HG03469 (cell line): ENCODE measurements around the gene MIA3.

Experiments used
- ATAC-seq: cut with Tn5 transposase; IDR thresholded peaks from one replicate; pipeline ENCODE4 v1.9.1; 2021; ENCODE audit warnings: mild to moderate bottlenecking, moderate library complexity, moderate number of reproducible peaks; ENCODE audit not compliant: unreplicated experiment

The MIA3 gene

GRCh38 chr1:222617367-222617951, 438 bp upstream of the MIA3 start:
- ATAC-seq, result peak; percentile 74

GRCh38 chr1:222618880-222619596, 1.1 kb downstream of the MIA3 start:
- no peak for ATAC-seq

DNA sequence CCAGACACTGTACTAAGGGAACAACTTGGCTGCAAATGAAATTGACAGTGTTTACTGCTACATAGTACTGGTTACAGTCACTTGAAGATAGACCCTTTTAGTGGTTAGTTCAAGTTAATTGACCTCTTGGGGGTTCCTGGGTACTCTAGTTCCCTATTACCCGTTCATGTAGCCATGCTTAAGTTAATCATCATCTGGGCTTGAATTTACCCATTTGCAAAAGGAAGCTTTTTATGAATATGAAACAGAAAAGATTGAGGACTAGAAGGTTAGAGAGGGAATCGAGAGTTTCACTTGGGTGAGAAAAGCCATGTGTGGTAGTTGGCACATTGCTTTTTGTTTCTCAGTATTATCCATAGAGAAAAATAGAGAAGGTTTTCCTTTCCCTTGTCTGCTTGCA, 2.7 kb downstream of the MIA3 start:
- ATAC-seq, result peak; percentile 30

DNA sequence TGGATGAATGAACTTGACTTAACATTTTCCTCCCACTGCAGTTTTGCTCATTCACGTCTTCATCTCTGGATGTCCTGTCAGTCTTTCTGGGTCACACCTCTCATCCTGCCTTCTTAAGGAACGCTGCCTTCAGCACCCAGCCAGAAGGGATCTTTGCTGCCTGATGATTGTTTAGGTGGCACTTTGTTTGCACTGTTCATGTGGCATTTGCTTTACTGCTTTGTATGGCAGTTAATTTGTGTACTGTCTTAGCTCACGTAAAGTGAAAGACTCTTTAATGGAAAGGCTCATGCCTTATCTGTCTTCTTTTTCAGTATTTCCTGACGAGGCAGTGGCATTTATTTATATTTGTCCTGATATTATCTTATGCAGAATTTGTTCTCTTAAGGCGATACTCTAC, 4.9 kb downstream of the MIA3 start:
- no peak for ATAC-seq

GRCh38 chr1:222623458-222623857, 5.6 kb downstream of the MIA3 start:
- no peak for ATAC-seq

GRCh38 chr1:222624214-222624613, 6.3 kb downstream of the MIA3 start:
- ATAC-seq, result no peak

DNA sequence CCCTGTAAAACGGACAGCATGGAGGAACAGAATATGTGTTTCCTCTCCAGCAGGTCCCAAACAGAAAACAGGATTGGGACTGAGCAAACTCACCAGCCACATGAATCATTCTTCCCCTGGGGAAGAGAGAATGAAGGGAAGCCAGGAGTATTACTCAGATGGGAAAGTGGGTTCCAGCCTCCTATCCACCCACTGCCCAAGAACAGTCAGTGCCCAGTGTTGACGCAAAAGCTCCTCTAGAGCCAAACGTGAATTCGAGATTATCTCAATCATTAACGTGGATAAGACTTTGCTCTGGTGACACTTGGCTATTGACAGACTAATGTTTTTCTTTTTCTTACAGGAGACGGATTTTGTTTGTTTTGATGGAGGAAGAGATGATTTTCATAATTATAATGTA, 9.3 kb downstream of the MIA3 start:
- no peak for ATAC-seq

DNA sequence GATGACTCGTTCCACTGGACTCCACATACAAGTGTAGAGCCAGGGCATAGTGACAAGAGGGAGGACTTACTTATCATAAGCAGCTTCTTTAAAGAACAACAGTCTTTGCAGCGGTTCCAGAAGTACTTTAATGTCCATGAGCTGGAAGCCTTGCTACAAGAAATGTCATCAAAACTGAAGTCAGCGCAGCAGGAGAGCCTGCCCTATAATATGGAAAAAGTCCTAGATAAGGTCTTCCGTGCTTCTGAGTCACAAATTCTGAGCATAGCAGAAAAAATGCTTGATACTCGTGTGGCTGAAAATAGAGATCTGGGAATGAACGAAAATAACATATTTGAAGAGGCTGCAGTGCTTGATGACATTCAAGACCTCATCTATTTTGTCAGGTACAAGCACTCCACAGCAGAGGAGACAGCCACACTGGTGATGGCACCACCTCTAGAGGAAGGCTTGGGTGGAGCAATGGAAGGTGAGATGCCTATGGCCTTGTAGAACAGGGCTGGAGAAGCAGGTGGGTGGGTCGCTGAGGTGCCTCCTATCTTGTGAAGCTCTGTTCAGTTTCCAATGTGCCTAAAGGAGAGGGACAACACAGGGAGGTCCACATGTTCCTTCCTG, 12.1 kb downstream of the MIA3 start:
- ATAC-seq, result no peak

DNA sequence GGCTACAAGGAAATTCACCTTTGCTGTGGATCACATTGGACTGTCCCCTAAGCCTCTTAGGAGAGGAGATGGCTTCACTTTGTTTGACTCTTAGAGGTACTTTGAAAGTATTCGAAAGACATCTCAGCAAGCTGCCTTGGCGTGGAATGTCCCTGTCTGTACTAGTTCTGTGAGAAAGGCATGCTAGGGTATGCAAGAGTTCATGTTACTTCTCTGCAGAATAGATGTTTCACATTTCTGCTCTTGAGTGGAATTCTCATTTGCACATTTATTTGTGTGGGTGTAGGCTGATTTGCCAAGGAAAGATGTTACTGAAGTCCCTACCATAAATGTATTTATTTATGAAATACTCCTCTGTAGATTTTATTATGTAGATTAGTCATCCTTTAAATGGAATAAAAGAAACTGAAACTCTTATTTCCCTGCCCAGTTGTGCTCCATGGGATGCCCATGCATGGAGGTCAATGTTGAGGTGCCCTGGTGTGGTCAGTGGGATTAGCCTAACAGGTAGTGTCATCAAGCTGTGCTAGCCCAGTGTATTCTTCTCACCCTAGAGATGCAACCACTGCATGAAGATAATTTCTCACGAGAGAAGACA, 13.8 kb downstream of the MIA3 start:
- ATAC-seq, result no peak

- ATAC-seq, result no peak
Measured at GRCh38 chr1:222632749-222633148, 14.9 kb downstream of the MIA3 start.

- peak; percentile 90 for ATAC-seq
Measured at GRCh38 chr1:222634180-222635013, 16.5 kb downstream of the MIA3 start.

DNA sequence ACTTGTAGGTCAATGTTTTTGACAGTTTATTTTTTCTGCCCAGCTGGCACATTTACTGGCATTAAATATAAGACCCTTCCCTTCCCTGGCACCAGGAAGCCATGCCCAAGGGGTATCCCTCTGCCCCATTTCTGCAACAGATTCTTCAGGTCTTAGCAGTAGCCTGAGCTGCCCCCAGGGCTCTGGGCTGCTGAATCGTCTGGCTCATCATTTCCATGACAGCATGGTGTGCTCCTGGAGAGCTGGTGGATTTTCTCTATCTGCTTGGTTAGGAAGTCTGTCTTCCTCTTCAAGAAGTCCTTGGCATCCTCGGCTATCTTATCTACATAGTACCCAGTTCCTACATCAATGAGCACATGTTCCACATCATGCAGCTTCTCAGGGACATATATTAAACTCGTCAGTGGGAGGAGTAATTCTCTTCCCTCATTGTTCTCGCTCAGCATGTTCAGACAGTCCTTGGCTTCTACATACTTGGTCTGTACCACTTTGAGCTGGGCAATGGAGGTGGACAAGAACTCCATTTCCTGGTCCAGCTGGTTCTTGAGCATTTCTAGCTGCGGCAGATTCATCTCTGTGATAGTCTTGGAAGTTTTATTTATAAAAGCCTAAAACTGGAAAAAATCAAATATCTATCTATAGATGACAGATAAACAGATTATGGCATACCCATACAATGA, 23.5 kb downstream of the MIA3 start:
- no peak for ATAC-seq

- ATAC-seq, result no peak
Measured at GRCh38 chr1:222642468-222642867, 24.6 kb downstream of the MIA3 start.

DNA sequence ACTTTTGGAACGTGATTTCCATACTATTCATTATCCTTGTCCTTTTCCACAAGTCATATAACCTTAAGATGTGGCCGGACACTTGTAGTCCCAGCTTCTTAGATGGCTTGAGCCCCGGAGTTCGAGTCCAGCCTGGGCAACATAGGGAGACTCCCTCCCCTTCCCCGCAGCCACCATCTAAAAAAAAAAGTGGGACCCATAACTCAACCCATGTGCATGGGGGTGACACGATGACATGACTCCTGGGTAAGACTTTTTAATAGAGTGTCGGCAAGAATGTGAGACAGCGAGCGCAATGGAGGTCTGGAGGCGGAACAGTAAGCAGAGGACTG, 25.7 kb downstream of the MIA3 start:
- ATAC-seq, result no peak

DNA sequence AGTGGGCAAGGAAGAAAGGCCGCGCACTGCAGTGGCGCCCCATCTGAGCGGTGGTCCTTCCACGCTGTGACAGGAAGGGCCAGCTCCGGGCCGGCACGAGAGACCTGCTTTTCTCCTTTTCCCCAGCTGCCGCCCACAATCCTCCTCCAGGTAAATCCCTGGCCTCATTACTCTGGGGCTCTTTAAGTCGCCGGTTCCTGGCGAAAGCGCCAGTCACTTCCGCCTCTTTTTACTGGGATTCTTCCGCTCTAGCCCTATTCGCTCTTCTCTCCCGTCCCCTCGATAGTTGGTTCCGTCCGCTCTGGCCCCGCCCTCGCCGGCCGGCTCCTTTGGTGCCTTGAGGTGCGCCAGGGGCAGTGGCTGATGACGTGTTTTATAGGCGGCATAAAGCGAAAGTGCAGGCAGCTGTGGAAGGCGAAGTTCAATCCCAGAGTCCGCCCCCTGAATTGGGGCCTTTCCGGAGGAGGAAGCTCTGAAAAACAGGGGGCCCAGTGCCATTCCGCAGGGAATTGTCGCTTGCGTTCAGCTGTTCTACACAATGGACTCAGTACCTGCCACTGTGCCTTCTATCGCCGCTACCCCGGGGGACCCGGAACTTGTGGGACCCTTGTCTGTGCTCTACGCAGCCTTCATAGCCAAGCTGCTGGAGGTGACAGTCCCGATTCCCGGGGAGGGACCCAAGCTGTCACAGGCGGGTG, 26.2 kb downstream of the MIA3 start:
- ATAC-seq, result peak; percentile 95

DNA sequence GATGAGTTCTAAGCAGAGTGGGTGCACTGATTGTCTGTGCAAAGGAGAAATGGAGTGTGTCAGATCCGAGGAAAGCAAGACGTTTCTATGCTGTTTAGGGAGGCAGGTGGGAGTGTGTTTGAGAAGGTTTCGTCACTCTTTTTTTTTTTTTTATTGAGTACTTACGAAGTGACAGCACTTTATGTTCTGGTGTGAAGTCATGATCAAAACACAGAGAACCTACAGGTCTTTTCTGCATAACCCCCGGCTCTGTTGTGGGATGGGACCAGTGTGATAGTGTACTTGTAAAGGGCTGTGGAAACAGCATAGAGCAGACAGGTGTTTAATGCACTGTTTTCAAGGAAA, 26.7 kb downstream of the MIA3 start:
- ATAC-seq, result no peak

GRCh38 chr1:222652676-222653075, 34.8 kb downstream of the MIA3 start:
- ATAC-seq, result no peak

DNA sequence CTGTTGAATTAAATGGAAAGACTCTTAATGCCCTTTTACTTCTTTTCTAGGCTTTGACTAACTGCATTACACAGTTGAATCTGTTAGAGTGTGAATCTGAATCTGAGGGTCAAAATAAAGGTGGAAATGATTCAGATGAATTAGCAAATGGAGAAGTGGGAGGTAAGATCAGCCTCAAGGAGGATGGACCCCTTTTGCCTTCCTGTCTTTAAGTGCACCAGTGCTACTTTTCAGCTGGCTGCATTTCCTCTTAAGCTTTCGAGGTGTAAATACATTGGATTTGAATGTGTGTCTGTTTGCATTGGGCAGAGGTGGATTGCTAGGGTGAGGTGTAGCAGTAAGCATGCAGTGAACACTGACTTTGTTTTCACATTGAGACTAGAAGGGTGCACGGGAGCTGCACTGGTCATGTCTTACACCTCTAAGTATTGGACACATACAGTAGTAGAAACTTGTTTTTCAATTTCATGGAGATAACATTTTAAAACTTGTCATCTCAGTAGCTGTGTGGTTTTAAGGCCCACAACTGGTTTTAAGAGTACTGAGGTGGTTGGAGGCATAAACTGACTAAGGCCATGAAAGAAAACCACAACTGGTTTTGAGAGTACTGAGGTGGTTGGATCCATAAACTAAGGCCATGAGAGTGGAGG, 35.4 kb downstream of the MIA3 start:
- ATAC-seq, result no peak

GRCh38 chr1:222654849-222655248, 37.0 kb downstream of the MIA3 start:
- peak; percentile 94 for ATAC-seq
